Measurements from ENCODE around the gene GLYR1.

GRCh38 chr16:4800290-4801041 is 46.6 kb downstream of the GLYR1 start:
- TF ChIP-seq CTCF (IDR thresholded peaks at IDR 0.05) (no peak), POLR2AphosphoS5 (IDR thresholded peaks at IDR 0.05) (no peak)

All from gastroesophageal sphincter (tissue), 3 donors.